NCI-H1105 (cell line): ENCODE measurements around the gene C6orf136.
"Not testable (repeated sequence)": the region's sequence is repeated elsewhere in the genome, so short reads cannot be mapped to it uniquely, and the experiment has no call there.

Source experiments
- DNase-seq: peaks from one replicate; lab custom pipeline; 2025; lab: John Stamatoyannopoulos, UW

Gene C6orf136

GRCh38 chr6:30657922-30658321 lies 11.0 kb downstream of the C6orf136 start:
- DNase-seq: not testable (repeated sequence)

- DNase-seq: no peak
Measured at GRCh38 chr6:30664994-30665767, 18.2 kb downstream of the C6orf136 start.

- not testable (repeated sequence) for DNase-seq
Measured at GRCh38 chr6:30666300-30666699, 19.4 kb downstream of the C6orf136 start.

GRCh38 chr6:30670760-30671527 lies 24.0 kb downstream of the C6orf136 start:
- DNase-seq: no peak

GRCh38 chr6:30672445-30673253 lies 25.7 kb downstream of the C6orf136 start, which contains the start of gene DHX16:
TSS of gene DHX16 (minus strand) at chr6:30673006. CDS start at chr6:30672841, 165 bp downstream.
- peak; percentile 95 for DNase-seq

GRCh38 chr6:30676660-30677285 lies 29.8 kb downstream of the C6orf136 start:
- no peak for DNase-seq

- peak; percentile 47 for DNase-seq
Measured at GRCh38 chr6:30678964-30679726, 32.2 kb downstream of the C6orf136 start.

- DNase-seq: no peak
Measured at GRCh38 chr6:30679765-30680535, 33.0 kb downstream of the C6orf136 start.

GRCh38 chr6:30681766-30682142 lies 34.8 kb downstream of the C6orf136 start:
- DNase-seq: no peak

- DNase-seq: no peak
Measured at GRCh38 chr6:30682143-30683117, 35.5 kb downstream of the C6orf136 start.

GRCh38 chr6:30683183-30683979 lies 36.4 kb downstream of the C6orf136 start:
- DNase-seq: no peak

- DNase-seq: no peak
Measured at GRCh38 chr6:30683980-30684338, 37.0 kb downstream of the C6orf136 start.

- no peak for DNase-seq
Measured at GRCh38 chr6:30684386-30685156, 37.6 kb downstream of the C6orf136 start.

- DNase-seq: no peak
Measured at GRCh38 chr6:30685157-30686008, 38.5 kb downstream of the C6orf136 start.

- peak; percentile 36 for DNase-seq
Measured at GRCh38 chr6:30686009-30686907, 39.3 kb downstream of the C6orf136 start, which contains the start of gene PPP1R18. TSS of gene PPP1R18 (minus strand) at chr6:30686645. CDS start at chr6:30686018, 627 bp downstream.
